CD14-positive monocyte (primary cell): ENCODE measurements around the gene ATP6V0A4. TPM values are rescaled to one million over a fixed set of nuclear protein-coding genes. Genes with fewer than 3 reads are reported as not detected.

ENCODE experiments used
- DNase-seq, 3 donors: peaks; one replicate each; pipeline ENCODE4 v3.0.0-alpha.2; 2011 to 2022
- H2AFZ ChIP-seq: 2 replicates; pipeline ENCODE4 v1.6.0; 2012; ENCODE audit warnings: mild to moderate bottlenecking, low read depth, low read length, inconsistent platforms; ENCODE audit not compliant: insufficient read depth, poor library complexity, severe bottlenecking
- H3K27ac ChIP-seq, 2 donors: 1 replicate in 1 of 2; 2 replicates in 1 of 2; pipeline ENCODE4 v1.5.1; 2012 to 2013; ENCODE audit warnings: low read length in 2 of 2, control low read depth in 1 of 2, inconsistent platforms in 1 of 2, low read depth in 1 of 2, mild to moderate bottlenecking in 1 of 2
- H3K27me3 ChIP-seq, 2 donors: one replicate each; pipeline versions ENCODE4 v1.6.0 to v1.6.1; 2011 to 2013; ENCODE audit warnings: low read length in 2 of 2; ENCODE audit not compliant: control insufficient read depth in 2 of 2, insufficient read depth in 2 of 2
- H3K36me3 ChIP-seq, 2 donors: replicated peaks in 1 of 2; 1 replicate in 1 of 2; 2 replicates in 1 of 2; pipeline versions ENCODE4 v1.5.1 to v1.6.1; 2012 to 2013; ENCODE audit warnings: low read length in 2 of 2, control low read depth in 1 of 2, inconsistent platforms in 1 of 2, mild to moderate bottlenecking in 1 of 2; ENCODE audit not compliant: insufficient read depth in 2 of 2, control insufficient read depth in 1 of 2
- H3K4me1 ChIP-seq, 2 donors: 1 replicate in 1 of 2; 2 replicates in 1 of 2; pipeline versions ENCODE4 v1.5.1 to v1.6.1; 2012 to 2013; ENCODE audit warnings: low read length in 2 of 2, control low read depth in 1 of 2, inconsistent platforms in 1 of 2, mild to moderate bottlenecking in 1 of 2, moderate library complexity in 1 of 2; ENCODE audit not compliant: insufficient read depth in 2 of 2, control insufficient read depth in 1 of 2
- H3K4me2 ChIP-seq: replicated peaks from 2 replicates; pipeline ENCODE3; 2012; ENCODE audit warnings: low read length, moderate library complexity, mild to moderate bottlenecking; ENCODE audit not compliant: poor library complexity, severe bottlenecking; ENCODE audit errors: extremely low read depth
- H3K4me3 ChIP-seq, 3 experiments: fragments of 200-600 bp in 1 of 3; sonication (generic) in 1 of 3; replicated peaks in 1 of 3; 1 replicate in 2 of 3; 2 replicates in 1 of 3; pipeline ENCODE4 v1.5.1; 2011 to 2013; ENCODE audit warnings: low read length in 3 of 3, mild to moderate bottlenecking in 3 of 3, control low read depth in 2 of 3, low read depth in 2 of 3, inconsistent platforms in 1 of 3, moderate library complexity in 1 of 3
- H3K79me2 ChIP-seq: 2 replicates; pipeline ENCODE4 v1.6.0; 2012; ENCODE audit warnings: mild to moderate bottlenecking, control low read depth, inconsistent platforms, low read length, moderate library complexity; ENCODE audit not compliant: insufficient read depth
- H3K9ac ChIP-seq: 2 replicates; pipeline ENCODE4 v1.6.0; 2017; ENCODE audit warnings: low read length, mild to moderate bottlenecking; ENCODE audit not compliant: insufficient read depth, poor library complexity, severe bottlenecking
- H3K9me3 ChIP-seq, 2 donors: replicated peaks in 1 of 2; 1 replicate in 1 of 2; 2 replicates in 1 of 2; pipeline versions ENCODE4 v1.5.1 to v1.6.1; 2012 to 2013; ENCODE audit warnings: low read length in 2 of 2, control low read depth in 1 of 2; ENCODE audit not compliant: control insufficient read depth in 1 of 2, insufficient read depth in 1 of 2
- H4K20me1 ChIP-seq: 2 replicates; pipeline ENCODE4 v1.6.0; 2012; ENCODE audit warnings: mild to moderate bottlenecking, low read length, control low read depth, moderate library complexity; ENCODE audit not compliant: insufficient read depth
- H3K27ac Mint-ChIP-seq, 7 donors: one replicate each; pipeline ENCODE4 v1.8.0; 2020; ENCODE audit warnings: mild to moderate bottlenecking in 7 of 7, mixed read lengths in 7 of 7, moderate library complexity in 6 of 7, inconsistent platforms in 2 of 7
- H3K27me3 Mint-ChIP-seq, 3 donors: one replicate each; pipeline ENCODE4 v1.8.0; 2021 to 2022; ENCODE audit warnings: low read depth in 3 of 3, mild to moderate bottlenecking in 3 of 3, mixed read lengths in 3 of 3, moderate library complexity in 3 of 3, inconsistent platforms in 1 of 3
- H3K36me3 Mint-ChIP-seq, 2 donors: one replicate each; pipeline ENCODE4 v1.8.0; 2020; ENCODE audit warnings: mixed read lengths in 2 of 2, inconsistent platforms in 1 of 2, mild to moderate bottlenecking in 1 of 2
- H3K4me1 Mint-ChIP-seq: one replicate; pipeline ENCODE4 v1.8.0; 2020; ENCODE audit warnings: mild to moderate bottlenecking, mixed read lengths
- H3K4me3 Mint-ChIP-seq, 2 donors: one replicate each; pipeline ENCODE4 v1.8.0; 2020; ENCODE audit warnings: mild to moderate bottlenecking in 2 of 2, mixed read lengths in 2 of 2, moderate library complexity in 1 of 2
- H3K9me3 Mint-ChIP-seq, 7 donors: one replicate each; pipeline ENCODE4 v1.8.0; 2020 to 2022; ENCODE audit warnings: mixed read lengths in 7 of 7, mild to moderate bottlenecking in 6 of 7, moderate library complexity in 6 of 7, inconsistent platforms in 2 of 7
- WGBS: methylation state at CpG from one replicate; pipeline ENCODE4 v1.1.5; 2013; ENCODE audit warnings: missing lambda C conversion rate; ENCODE audit not compliant: insufficient coverage; 5-methylcytosine and 5-hydroxymethylcytosine counted together
- intact Hi-C, 2 donors: fragments of 100-400 bp; cut with micrococcal nuclease; formaldehyde crosslinking; loops; one replicate each; pipeline versions ENCODE4 v1.15.0 to v1.15.1; 2023
- polyA plus RNA-seq, 3 donors: library from polyadenylated mRNA; depleted of rRNA in 1 of 3; unstranded in 2 of 3; stranded (reverse) in 1 of 3; fragments of 300-500 nt in 2 of 3; fragments of >200 nt in 1 of 3; fragmentation: Illumina TruSeq in 2 of 3; gene quantifications; 1 replicate in 2 of 3; 2 replicates in 1 of 3; pipeline ENCODE4 v1.2.3, GENCODE V29; 2012 to 2021
- TF ChIP-seq, protein P1 (sequence below): fragments of 200-600 bp; IDR thresholded peaks from one replicate; pipeline ENCODE4 v1.8.0; 2022; ENCODE audit warnings: antibody characterized with exemption, mild to moderate bottlenecking

The ATP6V0A4 gene
- polyA plus RNA-seq, 3 donors, result not detected

- no peak for DNase-seq
- Histone ChIP-seq H2AFZ (no peak overlapping the region), H3K4me1 (no peaks in the 10 kb centered on the region), H3K27ac (no peak overlapping the region), H3K9me3 (peaks cover 0 to 8% of the 10 kb centered on the region in 2 donors), H3K4me2 (no peak overlapping the region), H3K79me2 (no peaks in the 10 kb centered on the region), H4K20me1 (no peaks in the 10 kb centered on the region), H3K27me3 (no peaks in the 10 kb centered on the region), H3K4me3 (no peak overlapping the region), H3K36me3 (no peaks in the 10 kb centered on the region), H3K9ac (no peak overlapping the region)
- H3K4me1 Mint-ChIP-seq, result no peaks in the 10 kb centered on the region
- peaks cover 2 to 29% (median 10%) of the 10 kb centered on the region in 7 donors for H3K9me3 Mint-ChIP-seq
- intact Hi-C loops, result no loop called here
- 97% methylated on average over 6 of the region's 7 CpGs for WGBS
- H3K36me3 Mint-ChIP-seq, result no peaks in the 10 kb centered on the region
- TF ChIP-seq, protein P1, sequence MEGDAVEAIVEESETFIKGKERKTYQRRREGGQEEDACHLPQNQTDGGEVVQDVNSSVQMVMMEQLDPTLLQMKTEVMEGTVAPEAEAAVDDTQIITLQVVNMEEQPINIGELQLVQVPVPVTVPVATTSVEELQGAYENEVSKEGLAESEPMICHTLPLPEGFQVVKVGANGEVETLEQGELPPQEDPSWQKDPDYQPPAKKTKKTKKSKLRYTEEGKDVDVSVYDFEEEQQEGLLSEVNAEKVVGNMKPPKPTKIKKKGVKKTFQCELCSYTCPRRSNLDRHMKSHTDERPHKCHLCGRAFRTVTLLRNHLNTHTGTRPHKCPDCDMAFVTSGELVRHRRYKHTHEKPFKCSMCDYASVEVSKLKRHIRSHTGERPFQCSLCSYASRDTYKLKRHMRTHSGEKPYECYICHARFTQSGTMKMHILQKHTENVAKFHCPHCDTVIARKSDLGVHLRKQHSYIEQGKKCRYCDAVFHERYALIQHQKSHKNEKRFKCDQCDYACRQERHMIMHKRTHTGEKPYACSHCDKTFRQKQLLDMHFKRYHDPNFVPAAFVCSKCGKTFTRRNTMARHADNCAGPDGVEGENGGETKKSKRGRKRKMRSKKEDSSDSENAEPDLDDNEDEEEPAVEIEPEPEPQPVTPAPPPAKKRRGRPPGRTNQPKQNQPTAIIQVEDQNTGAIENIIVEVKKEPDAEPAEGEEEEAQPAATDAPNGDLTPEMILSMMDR, result no peak
- H3K27me3 Mint-ChIP-seq, result peaks cover 0 to 6% (median 1%) of the 10 kb centered on the region in 3 donors
- H3K27ac Mint-ChIP-seq, result no peak overlapping the region
- H3K4me3 Mint-ChIP-seq, result no peak overlapping the region
These were observed 23.9 kb upstream of the ATP6V0A4 start for GRCh38 chr7:138821912-138822311.

DNA sequence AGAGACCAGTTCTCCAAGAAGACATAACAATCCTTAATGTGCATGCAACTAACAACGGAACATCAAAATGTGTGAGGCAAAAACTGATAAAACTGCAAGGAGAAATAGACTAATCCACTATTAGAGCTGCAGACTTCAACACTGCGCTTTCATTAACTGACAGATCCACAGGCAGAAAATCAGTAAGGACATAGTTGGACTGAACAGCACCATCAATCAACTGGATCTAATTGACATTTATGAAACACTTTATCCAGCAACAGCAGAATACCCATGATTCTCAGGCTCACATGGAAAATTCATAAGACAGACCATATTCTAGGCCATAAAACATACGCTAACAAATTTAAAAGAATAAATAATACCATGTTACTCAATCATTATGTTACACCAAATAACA is 21.6 kb upstream of the ATP6V0A4 start:
- no peak for DNase-seq
- H2AFZ ChIP-seq, result no peak overlapping the region
- no peaks in the 10 kb centered on the region for H3K27me3 ChIP-seq
- intact Hi-C loops, result no loop called here
- no peak overlapping the region for H3K4me3 ChIP-seq
- no peaks in the 10 kb centered on the region for H3K79me2 ChIP-seq
- H4K20me1 ChIP-seq, result no peaks in the 10 kb centered on the region
- no peak overlapping the region for H3K27ac ChIP-seq
- WGBS, result 100% methylated on average over 2 of the region's 3 CpGs
- Mint-ChIP-seq H3K27ac (no peak overlapping the region), H3K27me3 (peaks cover 0 to 3% (median 1%) of the 10 kb centered on the region in 3 donors), H3K36me3 (no peaks in the 10 kb centered on the region), H3K4me3 (no peak overlapping the region), H3K9me3 (peaks cover 0 to 13% (median 3%) of the 10 kb centered on the region in 7 donors), H3K4me1 (no peaks in the 10 kb centered on the region)
- no peaks in the 10 kb centered on the region for H3K4me1 ChIP-seq
- no peak overlapping the region for H3K4me2 ChIP-seq
- H3K36me3 ChIP-seq, result no peaks in the 10 kb centered on the region
- no peaks in the 10 kb centered on the region for H3K9me3 ChIP-seq
- TF ChIP-seq, protein P1, result no peak
- no peak overlapping the region for H3K9ac ChIP-seq
